ENCODE results near the gene AHI1. TPM values are rescaled to one million over a fixed set of nuclear protein-coding genes. Genes with fewer than 3 reads are reported as not detected.

The AHI1 gene
- total and polyA plus RNA-seq, 3 donors from 2014 or later: 33.9 to 93.1 (median 56.4) TPM

GRCh38 chr6:135479601-135480000 lies 17.9 kb downstream of the AHI1 start:
- Histone ChIP-seq H3K27ac (no peak overlapping the region), H3K36me3 (ENCODE audit: low read depth, missing control alignments) (no peaks in the 10 kb centered on the region), H3K9me3 (no peaks in the 10 kb centered on the region), H3K4me1 (no peaks in the 10 kb centered on the region), H3K27me3 (no peaks in the 10 kb centered on the region), H3K4me3 (no peak overlapping the region)
- TF ChIP-seq CTCF (IDR thresholded peaks at IDR 0.05) (no peak), POLR2A (IDR thresholded peaks at IDR 0.05) (no peak)
- 98% methylated on average over 2 of the region's 2 CpGs for WGBS, 2 donors
- intact Hi-C loops (cut with DNase I; ENCODE audit: low total_unique reads): no loop called here
- no peak for DNase-seq

- DNase-seq: no peak
- no peaks in the 10 kb centered on the region for H3K9me3 ChIP-seq
- no peak overlapping the region for H3K4me3 ChIP-seq
- H3K4me1 ChIP-seq: no peaks in the 10 kb centered on the region
- H3K27me3 ChIP-seq: no peaks in the 10 kb centered on the region
- TF ChIP-seq CTCF (IDR thresholded peaks at IDR 0.05) (no peak), POLR2A (IDR thresholded peaks at IDR 0.05) (no peak)
- intact Hi-C loops (cut with DNase I; ENCODE audit: low total_unique reads): no loop called here
- no peak overlapping the region for H3K27ac ChIP-seq
- no peaks in the 10 kb centered on the region for H3K36me3 ChIP-seq (ENCODE audit: low read depth, missing control alignments)
Observed at GRCh38 chr6:135478626-135479025, 18.9 kb downstream of the AHI1 start.

- Histone ChIP-seq H3K36me3 (ENCODE audit: low read depth, missing control alignments) (no peaks in the 10 kb centered on the region), H3K27me3 (no peaks in the 10 kb centered on the region), H3K9me3 (no peaks in the 10 kb centered on the region), H3K27ac (no peak overlapping the region), H3K4me3 (no peak overlapping the region), H3K4me1 (no peaks in the 10 kb centered on the region)
- intact Hi-C loops (cut with DNase I; ENCODE audit: low total_unique reads): no loop called here
- 33 to 68% methylated on average over 2 of the region's 2 CpGs for WGBS, 2 donors
- peak; percentile 24 for DNase-seq
- TF ChIP-seq POLR2A (IDR thresholded peaks at IDR 0.05) (no peak), CTCF (IDR thresholded peaks at IDR 0.05) (no peak)
Observed at GRCh38 chr6:135475292-135475886, 22.2 kb downstream of the AHI1 start.

- no peaks in the 10 kb centered on the region for H3K4me1 ChIP-seq
- H3K36me3 ChIP-seq (ENCODE audit: low read depth, missing control alignments): no peaks in the 10 kb centered on the region
- H3K27me3 ChIP-seq: no peaks in the 10 kb centered on the region
- H3K9me3 ChIP-seq: no peaks in the 10 kb centered on the region
- TF ChIP-seq POLR2A (IDR thresholded peaks at IDR 0.05): no peak
- no peak for TF ChIP-seq CTCF (IDR thresholded peaks at IDR 0.05)
- no peak overlapping the region for H3K4me3 ChIP-seq
- DNase-seq: no peak
- intact Hi-C loops (cut with DNase I; ENCODE audit: low total_unique reads): no loop called here
- no peak overlapping the region for H3K27ac ChIP-seq
Observed at GRCh38 chr6:135474362-135474761, 23.2 kb downstream of the AHI1 start.

GRCh38 chr6:135465903-135466302 lies 31.6 kb downstream of the AHI1 start:
- no peaks in the 10 kb centered on the region for H3K27me3 ChIP-seq
- intact Hi-C loops (cut with DNase I; ENCODE audit: low total_unique reads): no loop called here
- no peak for TF ChIP-seq CTCF (IDR thresholded peaks at IDR 0.05)
- TF ChIP-seq POLR2A (IDR thresholded peaks at IDR 0.05): no peak
- WGBS, 2 donors: 87 to 91% methylated on average over 4 of the region's 4 CpGs
- H3K4me1 ChIP-seq: no peaks in the 10 kb centered on the region
- H3K27ac ChIP-seq: no peak overlapping the region
- no peaks in the 10 kb centered on the region for H3K9me3 ChIP-seq
- no peak for DNase-seq
- no peak overlapping the region for H3K4me3 ChIP-seq
- H3K36me3 ChIP-seq (ENCODE audit: low read depth, missing control alignments): no peaks in the 10 kb centered on the region

Data from testis (tissue), 3 donors.